B cell (primary cell): ENCODE results near the gene BMP5. TPM values are rescaled to one million over a fixed set of nuclear protein-coding genes. Genes with fewer than 3 reads are reported as not detected.

Source experiments
- ATAC-seq: fragments of 200-7000 bp; cut with Tn5 transposase; one replicate; pipeline ENCODE4 v1.10.0; 2021; ENCODE audit warnings: low read depth, mild to moderate bottlenecking, moderate number of reproducible peaks, moderate library complexity
- CTCF ChIA-PET: fragments of 350-600 bp; sonication (Branson Sonifier 250); formaldehyde crosslinking; loops from one replicate; lab custom pipeline; 2021; ENCODE audit warnings: antibody characterized with exemption, inconsistent platforms; lab: Charles Lee
- POLR2A ChIA-PET: fragments of 350-600 bp; sonication (Branson Sonifier 250); formaldehyde crosslinking; loops from one replicate; lab custom pipeline; 2021; ENCODE audit warnings: antibody characterized with exemption; lab: Charles Lee
- DNase-seq: peaks from one replicate; pipeline ENCODE4 v3.0.0; 2013
- H2AFZ ChIP-seq: 2 replicates; pipeline ENCODE4 v1.6.1; 2012; ENCODE audit warnings: mild to moderate bottlenecking, low read depth, low read length; ENCODE audit not compliant: insufficient read depth, poor library complexity, severe bottlenecking
- H3K27ac ChIP-seq, 2 donors: 1 replicate in 1 of 2; 2 replicates in 1 of 2; pipeline ENCODE4 v1.5.1; 2012 to 2013; ENCODE audit warnings: low read length in 2 of 2, mild to moderate bottlenecking in 2 of 2, moderate library complexity in 1 of 2
- H3K27me3 ChIP-seq, 4 experiments: fragments of 200-600 bp in 1 of 4; sonication (generic) in 1 of 4; replicated peaks in 1 of 4; 1 replicate in 2 of 4; 2 replicates in 2 of 4; pipeline versions ENCODE4 v1.6.1 to v1.7.0; 2013 to 2016; ENCODE audit warnings: low read length in 3 of 4, mild to moderate bottlenecking in 2 of 4, mixed read lengths in 1 of 4, moderate library complexity in 1 of 4; ENCODE audit not compliant: insufficient read depth in 4 of 4, control insufficient read depth in 3 of 4; ENCODE audit errors: control extremely low read depth in 1 of 4
- H3K36me3 ChIP-seq, 2 experiments: replicated peaks in 1 of 2; 1 replicate in 1 of 2; 2 replicates in 1 of 2; pipeline versions ENCODE4 v1.6.1 to v1.7.1; 2013; ENCODE audit warnings: low read length in 1 of 2; ENCODE audit not compliant: insufficient read depth in 2 of 2, control insufficient read depth in 1 of 2; ENCODE audit errors: control extremely low read depth in 1 of 2, extremely low read depth in 1 of 2
- H3K4me1 ChIP-seq, 2 donors: fragments of 200-600 bp in 1 of 2; sonication (generic) in 1 of 2; 1 replicate in 1 of 2; 2 replicates in 1 of 2; pipeline versions ENCODE4 v1.5.1 to v1.6.1; 2013 to 2017; ENCODE audit warnings: low read length in 2 of 2; ENCODE audit not compliant: control insufficient read depth in 2 of 2, insufficient read depth in 2 of 2
- H3K4me2 ChIP-seq: replicated peaks from 2 replicates; pipeline ENCODE3; 2012; ENCODE audit warnings: mild to moderate bottlenecking, low read depth, low read length; ENCODE audit not compliant: poor library complexity, severe bottlenecking
- H3K4me3 ChIP-seq, 5 experiments: fragments of 200-600 bp in 1 of 5; sonication (generic) in 1 of 5; 1 replicate in 3 of 5; 2 replicates in 2 of 5; pipeline versions ENCODE4 v1.5.1 to v1.7.0; 2011 to 2016; ENCODE audit warnings: low read length in 4 of 5, mild to moderate bottlenecking in 4 of 5, low read depth in 2 of 5, control low read depth in 1 of 5, moderate library complexity in 1 of 5; ENCODE audit not compliant: insufficient read depth in 1 of 5; ENCODE audit errors: control extremely low read depth in 1 of 5, extremely low read depth in 1 of 5
- H3K79me2 ChIP-seq: fragments of 200-600 bp; sonication (generic); one replicate; pipeline ENCODE4 v1.6.0; 2016; ENCODE audit warnings: low read length; ENCODE audit not compliant: control insufficient read depth, insufficient read depth
- H3K9ac ChIP-seq: fragments of 200-600 bp; sonication (generic); 2 replicates; pipeline ENCODE4 v1.6.1; 2017; ENCODE audit warnings: mild to moderate bottlenecking, low read length, moderate library complexity
- H3K9me3 ChIP-seq, 3 donors: one replicate each; pipeline versions ENCODE4 v1.6.1 to v1.7.1; 2013; ENCODE audit warnings: low read length in 2 of 3; ENCODE audit not compliant: control insufficient read depth in 2 of 3, insufficient read depth in 1 of 3; ENCODE audit errors: control extremely low read depth in 1 of 3
- H4K20me1 ChIP-seq: 2 replicates; pipeline ENCODE4 v1.6.0; 2012; ENCODE audit warnings: mild to moderate bottlenecking, low read length; ENCODE audit not compliant: insufficient read depth, control insufficient read depth, poor library complexity, severe bottlenecking
- H3K27ac Mint-ChIP-seq: one replicate; pipeline ENCODE4 v1.8.0; 2021; ENCODE audit warnings: mixed read lengths
- H3K27me3 Mint-ChIP-seq: one replicate; pipeline ENCODE4 v1.8.0; 2021; ENCODE audit warnings: mixed read lengths
- H3K4me1 Mint-ChIP-seq: one replicate; pipeline ENCODE4 v1.8.0; 2021; ENCODE audit warnings: mixed read lengths
- H3K4me3 Mint-ChIP-seq: one replicate; pipeline ENCODE4 v1.8.0; 2021; ENCODE audit warnings: mixed read lengths
- H3K9me3 Mint-ChIP-seq: one replicate; pipeline ENCODE4 v1.8.0; 2022; ENCODE audit warnings: mixed read lengths; ENCODE audit not compliant: insufficient read depth
- CTCF ChIP-seq: fragments of 200-600 bp; IDR thresholded peaks from one replicate; pipeline ENCODE4 v1.8.0; 2022; ENCODE audit warnings: antibody characterized with exemption, mild to moderate bottlenecking
- EZH2 ChIP-seq: IDR thresholded peaks from 2 replicates; pipeline ENCODE4 v1.6.1; 2012; ENCODE audit warnings: borderline replicate concordance, low read depth, mild to moderate bottlenecking, moderate library complexity, low read length; ENCODE audit not compliant: insufficient read depth, poor library complexity, severe bottlenecking
- WGBS: methylation state at CpG from one replicate; pipeline ENCODE4 v1.1.5; 2013; ENCODE audit warnings: missing lambda C conversion rate; ENCODE audit not compliant: insufficient coverage; 5-methylcytosine and 5-hydroxymethylcytosine counted together
- intact Hi-C: fragments of 100-400 bp; cut with micrococcal nuclease; formaldehyde crosslinking; loops from one replicate; pipeline ENCODE4 v1.10.0; 2022
- polyA plus RNA-seq: library from polyadenylated mRNA; depleted of rRNA; stranded (reverse); fragments of >200 nt; gene quantifications from 2 replicates; pipeline ENCODE4 v1.2.3, GENCODE V29; 2012
- total RNA-seq, 2 donors: library from RNA; stranded (reverse); fragments of 120-200 nt in 1 of 2; gene quantifications; 1 replicate in 1 of 2; 2 replicates in 1 of 2; pipeline versions ENCODE4 v1.2.3 to v1.2.4, GENCODE V29; 2013 to 2022

Gene BMP5
- total and polyA plus RNA-seq, 2 donors (not counting 1 experiment from before 2014, with no cell fraction given), result not detected

- intact Hi-C loops, result no loop called here
These were observed 93.1 kb downstream of the BMP5 start for GRCh38 chr6:55782275-55782674.

GRCh38 chr6:55778705-55779104, 96.7 kb downstream of the BMP5 start:
- no peaks in the 10 kb centered on the region for H3K4me1 Mint-ChIP-seq
- H2AFZ ChIP-seq, result no peak overlapping the region
- DNase-seq (no peak), ATAC-seq (no peak)
- H3K79me2 ChIP-seq, result no peaks in the 10 kb centered on the region
- H3K27me3 Mint-ChIP-seq, result no peaks in the 10 kb centered on the region
- no peaks in the 10 kb centered on the region for H3K9me3 ChIP-seq
- TF ChIP-seq CTCF (no peak), EZH2 (no peak)
- H3K9ac ChIP-seq, result no peak overlapping the region
- WGBS, result no CpG with 5 or more reads among the region's 2 CpGs
- H3K4me1 ChIP-seq, result no peaks in the 10 kb centered on the region
- intact Hi-C loops, result no loop called here
- H3K4me2 ChIP-seq, result no peak overlapping the region
- no peak overlapping the region for H3K4me3 Mint-ChIP-seq
- H3K36me3 ChIP-seq, result no peaks in the 10 kb centered on the region
- POLR2A ChIA-PET, result no interaction called here
- no peaks in the 10 kb centered on the region for H4K20me1 ChIP-seq
- H3K4me3 ChIP-seq, result no peak overlapping the region
- no peaks in the 10 kb centered on the region for H3K9me3 Mint-ChIP-seq
- H3K27ac ChIP-seq, result no peak overlapping the region
- CTCF ChIA-PET, result no interaction called here
- H3K27me3 ChIP-seq, result no peaks in the 10 kb centered on the region
- H3K27ac Mint-ChIP-seq, result no peak overlapping the region

More at GRCh38 chr6:55782275-55782674, 93.1 kb downstream of the BMP5 start:
- no peaks in the 10 kb centered on the region for H4K20me1 ChIP-seq
- no peak overlapping the region for H2AFZ ChIP-seq
- H3K27ac ChIP-seq, result no peak overlapping the region
- Mint-ChIP-seq H3K27me3 (no peaks in the 10 kb centered on the region), H3K4me1 (no peaks in the 10 kb centered on the region), H3K27ac (no peak overlapping the region), H3K9me3 (no peaks in the 10 kb centered on the region), H3K4me3 (no peak overlapping the region)
- ATAC-seq (no peak), DNase-seq (no peak)
- no peaks in the 10 kb centered on the region for H3K27me3 ChIP-seq
- H3K4me3 ChIP-seq, result no peak overlapping the region
- no peaks in the 10 kb centered on the region for H3K79me2 ChIP-seq
- POLR2A ChIA-PET, result no interaction called here
- H3K4me2 ChIP-seq, result no peak overlapping the region
- H3K9ac ChIP-seq, result no peak overlapping the region
- TF ChIP-seq EZH2, result no peak
- TF ChIP-seq CTCF, result no peak
- no peaks in the 10 kb centered on the region for H3K9me3 ChIP-seq
- H3K36me3 ChIP-seq, result no peaks in the 10 kb centered on the region
- no peaks in the 10 kb centered on the region for H3K4me1 ChIP-seq
- WGBS, result 67% methylated on average over 1 of the region's 2 CpGs
- CTCF ChIA-PET, result no interaction called here
